ENCODE results near the gene PTBP1. TPM values are rescaled to one million over a fixed set of nuclear protein-coding genes. Genes with fewer than 3 reads are reported as not detected.

Gene PTBP1
- total RNA-seq, 1 experiment from 2014 or later = 712 TPM

- Histone ChIP-seq H2BK12ac (ENCODE audit: insufficient read length, low read depth, low read length) (no peak overlapping the region), H2BK5ac (ENCODE audit: insufficient read length, low read length) (no peak overlapping the region), H2BK15ac (ENCODE audit: low read depth, low read length) (no peak overlapping the region), H4K8ac (replicated peaks; ENCODE audit: insufficient read length, low read depth, low read length) (no peak overlapping the region), H2BK120ac (ENCODE audit: low read depth, low read length, poor library complexity, severe bottlenecking) (no peak overlapping the region), H3K79me2 (ENCODE audit: insufficient read depth, low read length) (no peaks in the 10 kb centered on the region), H3K18ac (ENCODE audit: insufficient read length, low read depth, low read length) (no peak overlapping the region), H3T11ph (ENCODE audit: low read length) (no peak overlapping the region), H3K4me2 (ENCODE audit: insufficient read depth, insufficient read length, low read length) (no peak overlapping the region), H4K5ac (ENCODE audit: insufficient read length, low read depth, low read length) (no peak overlapping the region), H4K91ac (ENCODE audit: insufficient read length, low read depth, low read length) (no peak overlapping the region), H3K9ac (ENCODE audit: extremely low read depth, insufficient read length, low read length) (no peak overlapping the region), H3K4me1 (ENCODE audit: insufficient read depth, low read length) (no peaks in the 10 kb centered on the region), H3K27ac (ENCODE audit: insufficient read length, low read depth, low read length) (no peak overlapping the region), H3K4ac (ENCODE audit: low read depth, low read length) (no peak overlapping the region), H3K9me3 (ENCODE audit: control insufficient read depth, low read depth, low read length) (no peaks in the 10 kb centered on the region), H3K27me3 (ENCODE audit: insufficient read depth, low read length) (no peaks in the 10 kb centered on the region), H3K23ac (ENCODE audit: insufficient read length, low read depth, low read length) (no peak overlapping the region), H3K23me2 (ENCODE audit: insufficient read length, low read depth, low read length, poor library complexity, severe bottlenecking) (no peaks in the 10 kb centered on the region), H2AK5ac (ENCODE audit: insufficient read length, low read length) (no peak overlapping the region), H3K14ac (ENCODE audit: insufficient read depth, low read length) (no peak overlapping the region), H4K20me1 (ENCODE audit: control insufficient read depth, insufficient read depth, insufficient read length) (no peaks in the 10 kb centered on the region), H2AFZ (ENCODE audit: low read length) (no peak overlapping the region), H2BK20ac (ENCODE audit: low read depth, low read length, poor library complexity, severe bottlenecking) (no peak overlapping the region), H3K56ac (ENCODE audit: insufficient read length, low read depth, low read length) (no peak overlapping the region), H3K79me1 (ENCODE audit: insufficient read depth, low read depth, low read length, poor library complexity, severe bottlenecking) (no peaks in the 10 kb centered on the region)
- Mint-ChIP-seq H3K4me3 (no peak overlapping the region), H3K36me3 (ENCODE audit: insufficient read depth in 1 of 3, low read depth in 3 of 3) (no peaks in the 10 kb centered on the region), H3K4me1 (0 out of 4 replicates have a peak, but pooled peaks cover 0 to 3% of the 10 kb centered on the region in 2 experiments), H3K9me3 (no peaks in the 10 kb centered on the region; a peak in 1 of 5 replicates), H3K27ac (no peak overlapping the region), H3K27me3 (ENCODE audit: low read depth) (peaks cover 5% of the 10 kb centered on the region)
- DNase-seq = no peak
- no peak for TF ChIP-seq CTCF (conservative IDR thresholded peaks at IDR 0.05)
- WGBS (ENCODE audit: extremely low coverage, insufficient read length, low lambda C conversion rate) = no CpG with 5 or more reads among the region's 38 CpGs
Measured at GRCh38 chr19:831407-832369, 34.4 kb downstream of the PTBP1 start.

All from H9 (cell line).